Mammary epithelial cell (primary cell): ENCODE results near the gene CDK3.

Source experiments
- CTCF ChIP-seq, 2 donors: IDR thresholded peaks in 1 of 2; conservative IDR thresholded peaks in 1 of 2; 2 replicates each; pipeline ENCODE4 v1.5.1; 2011 to 2012; ENCODE audit warnings: inconsistent platforms in 2 of 2, low read length in 2 of 2, mild to moderate bottlenecking in 2 of 2, control low read depth in 1 of 2, low read depth in 1 of 2; ENCODE audit not compliant: insufficient read depth in 1 of 2; ENCODE audit errors: extremely low read depth in 1 of 2
- EZH2 ChIP-seq: IDR thresholded peaks from 2 replicates; pipeline ENCODE4 v1.6.1; 2012; ENCODE audit warnings: low read length, inconsistent platforms, borderline replicate concordance

GRCh38 chr17:76003915-76004314 lies 3.3 kb downstream of the CDK3 start:
- no peak for TF ChIP-seq CTCF (conservative IDR thresholded peaks at IDR 0.05 in 1 of 2, IDR thresholded peaks at IDR 0.05 in 1 of 2; ENCODE audit: extremely low read depth in 1 of 2, insufficient read depth in 1 of 2, low read depth in 1 of 2, low read length in 2 of 2)
- TF ChIP-seq EZH2: no peak
